Glutamatergic neuron (in vitro differentiated cells): ENCODE data around the gene RTN4RL2. TPM values are rescaled to one million over a fixed set of nuclear protein-coding genes. Genes with fewer than 3 reads are reported as not detected.

Experiments
- DNase-seq: peaks from one replicate; pipeline ENCODE4 v3.0.0; 2022
- H3K27ac Mint-ChIP-seq: one replicate; pipeline ENCODE4 v1.8.0; 2020; ENCODE audit warnings: mild to moderate bottlenecking, mixed read lengths, inconsistent platforms; ENCODE audit not compliant: unreplicated experiment
- H3K27me3 Mint-ChIP-seq: one replicate; pipeline ENCODE4 v1.8.0; 2020; ENCODE audit warnings: mild to moderate bottlenecking, moderate library complexity, mixed read lengths, inconsistent platforms; ENCODE audit not compliant: unreplicated experiment
- H3K36me3 Mint-ChIP-seq: one replicate; pipeline ENCODE4 v1.8.0; 2020; ENCODE audit warnings: mild to moderate bottlenecking, mixed read lengths, inconsistent platforms; ENCODE audit not compliant: unreplicated experiment
- H3K4me1 Mint-ChIP-seq: one replicate; pipeline ENCODE4 v1.8.0; 2020; ENCODE audit warnings: mild to moderate bottlenecking, low read depth, mixed read lengths, inconsistent platforms; ENCODE audit not compliant: unreplicated experiment
- H3K4me3 Mint-ChIP-seq: one replicate; pipeline ENCODE4 v1.8.0; 2020; ENCODE audit warnings: mild to moderate bottlenecking, mixed read lengths, inconsistent platforms; ENCODE audit not compliant: unreplicated experiment
- H3K9me3 Mint-ChIP-seq: one replicate; pipeline ENCODE4 v1.8.0; 2020; ENCODE audit warnings: mild to moderate bottlenecking, moderate library complexity, mixed read lengths, inconsistent platforms; ENCODE audit not compliant: unreplicated experiment
- CTCF ChIP-seq: fragments of 200-600 bp; sonication (generic); IDR thresholded peaks from one replicate; pipeline ENCODE4 v1.5.0; 2021; ENCODE audit not compliant: partially characterized antibody, unreplicated experiment
- total RNA-seq: library from RNA; stranded (reverse); fragmentation: NEBNext Ultra II Directional; extraction: Animal tissue kit (Norgen Biotek cat#: 25700); gene quantifications from one replicate; pipeline ENCODE4 v1.2.1, GENCODE V29; 2021; ENCODE audit not compliant: unreplicated experiment

Gene RTN4RL2
- total RNA-seq, 1 donor from 2014 or later: 119 TPM

GRCh38 chr11:57477507-57478189, 17.3 kb downstream of the RTN4RL2 start:
- H3K4me1 Mint-ChIP-seq: peaks cover 58% of the 10 kb centered on the region
- H3K27ac Mint-ChIP-seq: peak overlapping the region; percentile 92
- H3K36me3 Mint-ChIP-seq: peaks cover 5% of the 10 kb centered on the region
- TF ChIP-seq CTCF: no peak
- peaks cover 32% of the 10 kb centered on the region for H3K27me3 Mint-ChIP-seq
- H3K9me3 Mint-ChIP-seq: peaks cover 33% of the 10 kb centered on the region
- H3K4me3 Mint-ChIP-seq: peak overlapping the region; percentile 75
- DNase-seq: no peak

GRCh38 chr11:57479021-57479663, 18.8 kb downstream of the RTN4RL2 start:
- H3K9me3 Mint-ChIP-seq: peaks cover 30% of the 10 kb centered on the region

GRCh38 chr11:57479911-57480310, 19.6 kb downstream of the RTN4RL2 start:
- DNase-seq: no peak
- peak overlapping the region; percentile 85 for H3K27ac Mint-ChIP-seq
- H3K36me3 Mint-ChIP-seq: peaks cover 5% of the 10 kb centered on the region
- H3K4me1 Mint-ChIP-seq: peaks cover 46% of the 10 kb centered on the region
- H3K4me3 Mint-ChIP-seq: peak overlapping the region; percentile 66
- peaks cover 30% of the 10 kb centered on the region for H3K9me3 Mint-ChIP-seq
- H3K27me3 Mint-ChIP-seq: peaks cover 32% of the 10 kb centered on the region
- TF ChIP-seq CTCF: no peak

More at GRCh38 chr11:57479021-57479663, 18.8 kb downstream of the RTN4RL2 start:
- H3K36me3 Mint-ChIP-seq: peaks cover 5% of the 10 kb centered on the region
- peaks cover 32% of the 10 kb centered on the region for H3K27me3 Mint-ChIP-seq
- H3K4me1 Mint-ChIP-seq: peaks cover 48% of the 10 kb centered on the region
- peak overlapping the region; percentile 65 for H3K4me3 Mint-ChIP-seq
- TF ChIP-seq CTCF: no peak
- H3K27ac Mint-ChIP-seq: peak overlapping the region; percentile 72
- DNase-seq: peak; percentile 56

GRCh38 chr11:57480409-57481137, 20.2 kb downstream of the RTN4RL2 start:
- Mint-ChIP-seq H3K4me1 (peaks cover 42% of the 10 kb centered on the region), H3K36me3 (peaks cover 5% of the 10 kb centered on the region), H3K27me3 (peaks cover 29% of the 10 kb centered on the region), H3K27ac (peak overlapping the region; percentile 85), H3K9me3 (peaks cover 28% of the 10 kb centered on the region), H3K4me3 (peak overlapping the region; percentile 66)
- TF ChIP-seq CTCF: peak; percentile 75
- peak; percentile 94 for DNase-seq
